Caco-2 (cell line): ENCODE measurements around the gene NTNG1. TPM values are rescaled to one million over a fixed set of nuclear protein-coding genes. Genes with fewer than 3 reads are reported as not detected.

Experiments used
- BruUV-seq: library from RNA; stranded (reverse); fragments of 400-500 nt; replicated peaks from 2 replicates; lab custom pipeline; 2021; lab: Mats Ljungman, UMichigan
- CTCF ChIA-PET: fragments of 300-600 bp; sonication (Branson Sonifier 250); formaldehyde crosslinking; loops from one replicate; lab custom pipeline; 2022; ENCODE audit warnings: antibody characterized with exemption; lab: Charles Lee
- POLR2A ChIA-PET: fragments of 300-600 bp; sonication (Branson Sonifier 250); formaldehyde crosslinking; loops from one replicate; lab custom pipeline; 2022; ENCODE audit warnings: antibody characterized with exemption; lab: Charles Lee
- DNase-seq, 2 experiments: peaks; one replicate each; pipeline versions ENCODE4 v3.0.0 to v3.0.0-alpha.2; 2020 to 2022
- H3K27me3 ChIP-seq: replicated peaks from 2 replicates; pipeline ENCODE4 v1.6.0; 2011; ENCODE audit warnings: low read length; ENCODE audit not compliant: control insufficient read depth, insufficient read depth
- H3K36me3 ChIP-seq: 2 replicates; pipeline ENCODE4 v1.5.1; 2011; ENCODE audit warnings: low read length; ENCODE audit not compliant: control insufficient read depth, insufficient read depth
- H3K4me1 ChIP-seq: fragments of 250-450 bp; sonication (Bioruptor Pico); 2 replicates; pipeline ENCODE4 v1.5.1; 2020; ENCODE audit warnings: mild to moderate bottlenecking
- H3K4me3 ChIP-seq: 2 replicates; pipeline ENCODE4 v1.5.1; 2011; ENCODE audit warnings: low read depth, mild to moderate bottlenecking, control low read depth, low read length
- H3K9me3 ChIP-seq: fragments of 250-450 bp; sonication (Bioruptor Pico); 2 replicates; pipeline ENCODE4 v1.5.1; 2020; ENCODE audit warnings: mild to moderate bottlenecking, moderate library complexity
- H3K27ac Mint-ChIP-seq: one replicate; pipeline ENCODE4 v1.8.0; 2022; ENCODE audit warnings: mixed read lengths; ENCODE audit not compliant: unreplicated experiment
- H3K27me3 Mint-ChIP-seq: one replicate; pipeline ENCODE4 v1.8.0; 2022; ENCODE audit warnings: mixed read lengths; ENCODE audit not compliant: insufficient read depth, unreplicated experiment
- H3K36me3 Mint-ChIP-seq: one replicate; pipeline ENCODE4 v1.8.0; 2022; ENCODE audit warnings: mild to moderate bottlenecking, mixed read lengths; ENCODE audit not compliant: insufficient read depth, unreplicated experiment
- H3K4me1 Mint-ChIP-seq: one replicate; pipeline ENCODE4 v1.8.0; 2022; ENCODE audit warnings: low read depth, mixed read lengths; ENCODE audit not compliant: unreplicated experiment
- H3K4me3 Mint-ChIP-seq: one replicate; pipeline ENCODE4 v1.8.0; 2022; ENCODE audit warnings: mild to moderate bottlenecking, moderate library complexity, mixed read lengths; ENCODE audit not compliant: unreplicated experiment
- H3K9me3 Mint-ChIP-seq: one replicate; pipeline ENCODE4 v1.8.0; 2022; ENCODE audit warnings: mixed read lengths; ENCODE audit not compliant: unreplicated experiment
- CTCF ChIP-seq, 2 experiments: fragments of 200-600 bp in 1 of 2; IDR thresholded peaks; 1 replicate in 1 of 2; 2 replicates in 1 of 2; pipeline versions ENCODE4 v1.5.1 to v1.8.0; 2011 to 2022; ENCODE audit warnings: antibody characterized with exemption in 1 of 2, control low read depth in 1 of 2, inconsistent platforms in 1 of 2, low read depth in 1 of 2, low read length in 1 of 2, mild to moderate bottlenecking in 1 of 2, moderate library complexity in 1 of 2; ENCODE audit not compliant: insufficient read depth in 1 of 2, severe bottlenecking in 1 of 2, unreplicated experiment in 1 of 2
- intact Hi-C: fragments of 100-400 bp; cut with micrococcal nuclease; formaldehyde crosslinking; loops from one replicate; pipeline ENCODE4 v1.10.0; 2022; ENCODE audit not compliant: unreplicated experiment
- total RNA-seq: library from RNA; stranded (reverse); gene quantifications from 2 replicates; pipeline ENCODE4 v1.2.3, GENCODE V29; 2022

NTNG1 gene
- total RNA-seq, 1 experiment from 2014 or later = not detected

- Mint-ChIP-seq H3K27me3 (no peaks in the 10 kb centered on the region), H3K4me3 (no peak overlapping the region), H3K9me3 (no peaks in the 10 kb centered on the region), H3K36me3 (no peaks in the 10 kb centered on the region), H3K27ac (no peak overlapping the region), H3K4me1 (no peaks in the 10 kb centered on the region)
- intact Hi-C loops = no loop called here
- Histone ChIP-seq H3K27me3 (no peaks in the 10 kb centered on the region), H3K4me1 (no peaks in the 10 kb centered on the region), H3K4me3 (no peak overlapping the region), H3K9me3 (no peaks in the 10 kb centered on the region), H3K36me3 (no peaks in the 10 kb centered on the region)
- no TSS peak for BruUV-seq
- ChIA-PET POLR2A (no interaction called here), CTCF (no interaction called here)
- DNase-seq = no peak
- no peak for TF ChIP-seq CTCF (IDR thresholded peaks at IDR 0.05; ENCODE audit: insufficient read depth in 1 of 2, low read depth in 1 of 2, low read length in 1 of 2, severe bottlenecking in 1 of 2, unreplicated experiment in 1 of 2)
Observed at GRCh38 chr1:107202007-107202406, 61.2 kb downstream of the NTNG1 start.

- intact Hi-C loops = no loop called here
- H3K27me3 Mint-ChIP-seq = no peaks in the 10 kb centered on the region
- no peaks in the 10 kb centered on the region for H3K4me1 Mint-ChIP-seq
- no peaks in the 10 kb centered on the region for H3K9me3 ChIP-seq
- DNase-seq = no peak
- POLR2A ChIA-PET = no interaction called here
- H3K36me3 ChIP-seq = no peaks in the 10 kb centered on the region
- no peaks in the 10 kb centered on the region for H3K27me3 ChIP-seq
- no peaks in the 10 kb centered on the region for H3K36me3 Mint-ChIP-seq
- no peak overlapping the region for H3K27ac Mint-ChIP-seq
- H3K4me3 Mint-ChIP-seq = no peak overlapping the region
- no TSS peak for BruUV-seq
- CTCF ChIA-PET = no interaction called here
- H3K4me3 ChIP-seq = no peak overlapping the region
- H3K9me3 Mint-ChIP-seq = no peaks in the 10 kb centered on the region
- TF ChIP-seq CTCF (IDR thresholded peaks at IDR 0.05; ENCODE audit: insufficient read depth in 1 of 2, low read depth in 1 of 2, low read length in 1 of 2, severe bottlenecking in 1 of 2, unreplicated experiment in 1 of 2) = no peak
- no peaks in the 10 kb centered on the region for H3K4me1 ChIP-seq
Observed at GRCh38 chr1:107213225-107213624, 72.4 kb downstream of the NTNG1 start.

- Mint-ChIP-seq H3K4me1 (no peaks in the 10 kb centered on the region), H3K27me3 (no peaks in the 10 kb centered on the region), H3K27ac (no peak overlapping the region), H3K4me3 (no peak overlapping the region), H3K9me3 (no peaks in the 10 kb centered on the region), H3K36me3 (no peaks in the 10 kb centered on the region)
- intact Hi-C loops = no loop called here
- no TSS peak for BruUV-seq
- Histone ChIP-seq H3K27me3 (no peaks in the 10 kb centered on the region), H3K9me3 (no peaks in the 10 kb centered on the region), H3K4me3 (no peak overlapping the region), H3K4me1 (no peaks in the 10 kb centered on the region), H3K36me3 (no peaks in the 10 kb centered on the region)
- TF ChIP-seq CTCF (IDR thresholded peaks at IDR 0.05; ENCODE audit: insufficient read depth in 1 of 2, low read depth in 1 of 2, low read length in 1 of 2, severe bottlenecking in 1 of 2, unreplicated experiment in 1 of 2) = no peak
- ChIA-PET POLR2A (no interaction called here), CTCF (no interaction called here)
- no peak for DNase-seq
Observed at GRCh38 chr1:107220036-107220435, 79.2 kb downstream of the NTNG1 start.
